Kidney (tissue), 14 donors: ENCODE data around the gene TBC1D8. TPM values are rescaled to one million over a fixed set of nuclear protein-coding genes. Genes with fewer than 3 reads are reported as not detected.

Source experiments
- DNase-seq, 5 donors: peaks; one replicate each; pipeline ENCODE4 v3.0.0-alpha.2; 2013 to 2020
- FAIRE-seq: peaks from 2 replicates; lab custom pipeline; 2012; peaks lifted over from hg19 to GRCh38; lab: Jason Lieb, UNC
- H3K27ac ChIP-seq, 2 donors: one replicate each; pipeline ENCODE4 v1.7.0; 2013; ENCODE audit warnings: low read depth in 2 of 2, low read length in 2 of 2, inconsistent platforms in 1 of 2
- H3K27me3 ChIP-seq: one replicate; pipeline ENCODE4 v1.7.1; 2013; ENCODE audit warnings: low read length, inconsistent platforms; ENCODE audit not compliant: control insufficient read depth, insufficient read depth
- H3K36me3 ChIP-seq, 3 donors: one replicate each; pipeline versions ENCODE4 v1.7.0 to v1.7.1; 2013; ENCODE audit warnings: low read length in 3 of 3, control low read depth in 1 of 3, inconsistent platforms in 1 of 3; ENCODE audit not compliant: insufficient read depth in 3 of 3, control insufficient read depth in 2 of 3
- H3K4me1 ChIP-seq, 3 donors: one replicate each; pipeline versions ENCODE4 v1.7.0 to v1.7.1; 2013; ENCODE audit warnings: low read length in 3 of 3, inconsistent platforms in 1 of 3, low read depth in 1 of 3; ENCODE audit not compliant: control insufficient read depth in 2 of 3, insufficient read depth in 2 of 3
- H3K4me3 ChIP-seq, 3 donors: one replicate each; pipeline versions ENCODE4 v1.7.0 to v1.8.1; 2013; ENCODE audit warnings: low read length in 3 of 3, control low read depth in 1 of 3, inconsistent platforms in 1 of 3
- H3K9ac ChIP-seq, 3 donors: one replicate each; pipeline versions ENCODE4 v1.7.0 to v1.7.1; 2013; ENCODE audit warnings: low read length in 3 of 3, control low read depth in 1 of 3, inconsistent platforms in 1 of 3
- H3K9me3 ChIP-seq, 3 donors: one replicate each; pipeline versions ENCODE4 v1.7.0 to v1.7.1; 2013; ENCODE audit warnings: low read length in 3 of 3, control low read depth in 1 of 3, inconsistent platforms in 1 of 3; ENCODE audit not compliant: control insufficient read depth in 2 of 3, insufficient read depth in 1 of 3
- CTCF ChIP-seq: IDR thresholded peaks from 3 replicates; pipeline ENCODE4 v1.5.1; 2012; ENCODE audit warnings: mild to moderate bottlenecking, moderate library complexity, borderline replicate concordance; ENCODE audit not compliant: insufficient read depth; ENCODE audit errors: extremely low read depth
- intact Hi-C: fragments of 100-400 bp; cut with DNase I; formaldehyde crosslinking; loops from one replicate; pipeline ENCODE4 v1.11.1; 2022
- polyA plus RNA-seq: library from polyadenylated mRNA; stranded (reverse); fragments of 350-450 nt; fragmentation: Illumina TruSeq; extraction: RNeasy Lipid Tissue Mini Kit (QIAGEN cat#74804); gene quantifications from one replicate; pipeline ENCODE4 v1.2.3, GENCODE V29; 2014; ENCODE audit warnings: low read depth, low replicate concordance; ENCODE audit not compliant: insufficient read depth
- total RNA-seq: library from RNA; stranded (reverse); fragmentation: NEBNext Ultra II Directional; extraction: Animal tissue kit (Norgen Biotek cat#: 25700); gene quantifications from one replicate; pipeline ENCODE4 v1.2.1, GENCODE V29; 2021
- donor health status: control.
- donor health status: control.
- donor health status: control.
- donor health status: control.
- donor health status: control.
- donor health status: DM: yes; HTN: yes; CAD: no.
- donor health status: Normal renal cell carcinoma (clear cell type).

The TBC1D8 gene
- total and polyA plus RNA-seq, 2 donors from 2014 or later = 7.4 to 47.9 TPM

GRCh38 chr2:101012706-101013181 lies 138.4 kb downstream of the TBC1D8 start:
- intact Hi-C loops = no loop called here
- peak; percentile 77 for TF ChIP-seq CTCF
- no peaks in the 10 kb centered on the region for H3K27me3 ChIP-seq
- no peak overlapping the region for H3K4me3 ChIP-seq
- FAIRE-seq (no peak), DNase-seq (peak in 3 of 5 donors; percentile 44 to 70 (median 68))
- H3K9me3 ChIP-seq = no peaks in the 10 kb centered on the region
- H3K36me3 ChIP-seq = peaks cover 0 to 8% (median 4%) of the 10 kb centered on the region in 3 donors
- no peak overlapping the region for H3K9ac ChIP-seq
- no peaks in the 10 kb centered on the region for H3K4me1 ChIP-seq
- no peak overlapping the region for H3K27ac ChIP-seq

GRCh38 chr2:101012054-101012705 lies 139.0 kb downstream of the TBC1D8 start:
- Histone ChIP-seq H3K4me3 (no peak overlapping the region), H3K9me3 (no peaks in the 10 kb centered on the region), H3K9ac (no peak overlapping the region), H3K4me1 (no peaks in the 10 kb centered on the region), H3K27me3 (no peaks in the 10 kb centered on the region), H3K36me3 (peaks cover 0 to 10% (median 6%) of the 10 kb centered on the region in 3 donors), H3K27ac (no peak overlapping the region)
- TF ChIP-seq CTCF = no peak
- DNase-seq (no peak), FAIRE-seq (no peak)
- intact Hi-C loops = no loop called here

- Histone ChIP-seq H3K9me3 (no peaks in the 10 kb centered on the region), H3K27ac (no peak overlapping the region), H3K36me3 (peaks cover 0 to 12% (median 11%) of the 10 kb centered on the region in 3 donors), H3K4me1 (no peaks in the 10 kb centered on the region), H3K27me3 (no peaks in the 10 kb centered on the region), H3K4me3 (no peak overlapping the region), H3K9ac (no peak overlapping the region)
- FAIRE-seq (no peak), DNase-seq (no peak)
- no peak for TF ChIP-seq CTCF
- intact Hi-C loops = no loop called here
Observed at GRCh38 chr2:101011152-101011551, 140.0 kb downstream of the TBC1D8 start.
